Gastroesophageal sphincter (tissue), 3 donors: Measurements from ENCODE around the gene ATE1.

ENCODE experiments used
- CTCF ChIP-seq, 4 experiments: fragments of 200-600 bp in 2 of 4; fragments of 450-650 bp in 2 of 4; sonication (generic) in 1 of 4; IDR thresholded peaks; one replicate each; pipeline ENCODE4 v1.5.1; 2017 to 2019; ENCODE audit warnings: antibody characterized with exemption in 4 of 4, mild to moderate bottlenecking in 2 of 4, moderate library complexity in 2 of 4
- EP300 ChIP-seq: sonication (generic); formaldehyde crosslinking; IDR thresholded peaks from one replicate; pipeline ENCODE4 v1.6.1; 2017; ENCODE audit warnings: antibody characterized with exemption, mild to moderate bottlenecking

- TF ChIP-seq CTCF (IDR thresholded peaks at IDR 0.05) (no peak), EP300 (no peak)
These were observed 186.5 kb downstream of the ATE1 start for GRCh38 chr10:121741248-121741792.
